Natural killer cell (primary cell): ENCODE data around the gene PGLYRP1. TPM values are rescaled to one million over a fixed set of nuclear protein-coding genes. Genes with fewer than 3 reads are reported as not detected.

Experiments used
- ATAC-seq, 3 donors: fragments of 150-1000 bp in 2 of 3; fragments of 200-7000 bp in 1 of 3; cut with Tn5 transposase; 1 replicate in 1 of 3; 2 replicates in 2 of 3; pipeline ENCODE4 v1.10.0; 2021; ENCODE audit warnings: mild to moderate bottlenecking in 2 of 3, moderate library complexity in 2 of 3
- DNase-seq, 2 donors: peaks; one replicate each; pipeline versions ENCODE4 v3.0.0 to v3.0.0-alpha.2; 2013 to 2021; ENCODE audit warnings: mixed read lengths in 1 of 2
- H3K27ac ChIP-seq: one replicate; pipeline ENCODE4 v1.5.1; 2013; ENCODE audit warnings: mild to moderate bottlenecking, low read length
- H3K27me3 ChIP-seq: one replicate; pipeline ENCODE4 v1.6.1; 2013; ENCODE audit warnings: low read length; ENCODE audit not compliant: control insufficient read depth, insufficient read depth
- H3K36me3 ChIP-seq: one replicate; pipeline ENCODE4 v1.6.1; 2013; ENCODE audit warnings: low read length; ENCODE audit not compliant: control insufficient read depth, insufficient read depth
- H3K4me1 ChIP-seq: one replicate; pipeline ENCODE4 v1.6.1; 2013; ENCODE audit warnings: low read length; ENCODE audit not compliant: control insufficient read depth, insufficient read depth
- H3K4me3 ChIP-seq: one replicate; pipeline ENCODE4 v1.5.1; 2013; ENCODE audit warnings: low read length
- H3K9me3 ChIP-seq: one replicate; pipeline ENCODE4 v1.6.1; 2013; ENCODE audit warnings: low read length; ENCODE audit not compliant: control insufficient read depth, insufficient read depth
- H3K27ac Mint-ChIP-seq, 2 donors: one replicate each; pipeline ENCODE4 v1.8.0; 2022; ENCODE audit warnings: mild to moderate bottlenecking in 2 of 2, mixed read lengths in 2 of 2, moderate library complexity in 1 of 2
- H3K27me3 Mint-ChIP-seq, 2 donors: one replicate each; pipeline ENCODE4 v1.8.0; 2022; ENCODE audit warnings: low read depth in 2 of 2, mixed read lengths in 2 of 2
- H3K36me3 Mint-ChIP-seq: one replicate; pipeline ENCODE4 v1.8.0; 2022; ENCODE audit warnings: mixed read lengths
- H3K4me1 Mint-ChIP-seq, 2 donors: one replicate each; pipeline ENCODE4 v1.8.0; 2022; ENCODE audit warnings: mixed read lengths in 2 of 2
- H3K4me3 Mint-ChIP-seq: one replicate; pipeline ENCODE4 v1.8.0; 2022; ENCODE audit warnings: mild to moderate bottlenecking, moderate library complexity, mixed read lengths
- H3K9me3 Mint-ChIP-seq, 2 donors: one replicate each; pipeline ENCODE4 v1.8.0; 2022; ENCODE audit warnings: mixed read lengths in 2 of 2
- WGBS: methylation state at CpG from one replicate; pipeline ENCODE4 v1.1.7; 2013; ENCODE audit warnings: missing lambda C conversion rate; ENCODE audit not compliant: insufficient coverage; 5-methylcytosine and 5-hydroxymethylcytosine counted together
- intact Hi-C: fragments of 100-400 bp; cut with micrococcal nuclease; formaldehyde crosslinking; loops from one replicate; pipeline ENCODE4 v1.14.2; 2022
- total RNA-seq, 4 donors: library from RNA; stranded (reverse); fragments of 120-200 nt in 1 of 4; gene quantifications; one replicate each; pipeline versions ENCODE4 v1.2.3 to v1.2.4, GENCODE V29; 2013 to 2022
- TF ChIP-seq, protein P1 (sequence below): fragments of 200-600 bp; IDR thresholded peaks from one replicate; pipeline ENCODE4 v1.8.0; 2022; ENCODE audit warnings: antibody characterized with exemption

The PGLYRP1 gene
- total RNA-seq, 3 donors from 2014 or later (not counting 1 experiment from before 2014, with no cell fraction given), result 0.55 TPM; not detected in 2

GRCh38 chr19:46014534-46014933, 8.3 kb downstream of the PGLYRP1 start:
- WGBS, result 55% methylated on average over 6 of the region's 8 CpGs
- H3K4me3 Mint-ChIP-seq, result peak overlapping the region; percentile 78
- intact Hi-C loops, result loop anchor here (10.0 kb wide), 1 partner anchor 240 kb away; no protein-coding TSS in a partner anchor

GRCh38 chr19:46009530-46010510, 13.0 kb downstream of the PGLYRP1 start:
- DNase-seq (peak; percentile 62 to 83), ATAC-seq (peak; percentile 76 to 82 (median 78))
- H3K4me1 ChIP-seq, result peaks cover 4% of the 10 kb centered on the region
- no peaks in the 10 kb centered on the region for H3K9me3 ChIP-seq
- no peaks in the 10 kb centered on the region for H3K9me3 Mint-ChIP-seq
- H3K36me3 ChIP-seq, result peaks cover 7% of the 10 kb centered on the region
- TF ChIP-seq, protein P1, sequence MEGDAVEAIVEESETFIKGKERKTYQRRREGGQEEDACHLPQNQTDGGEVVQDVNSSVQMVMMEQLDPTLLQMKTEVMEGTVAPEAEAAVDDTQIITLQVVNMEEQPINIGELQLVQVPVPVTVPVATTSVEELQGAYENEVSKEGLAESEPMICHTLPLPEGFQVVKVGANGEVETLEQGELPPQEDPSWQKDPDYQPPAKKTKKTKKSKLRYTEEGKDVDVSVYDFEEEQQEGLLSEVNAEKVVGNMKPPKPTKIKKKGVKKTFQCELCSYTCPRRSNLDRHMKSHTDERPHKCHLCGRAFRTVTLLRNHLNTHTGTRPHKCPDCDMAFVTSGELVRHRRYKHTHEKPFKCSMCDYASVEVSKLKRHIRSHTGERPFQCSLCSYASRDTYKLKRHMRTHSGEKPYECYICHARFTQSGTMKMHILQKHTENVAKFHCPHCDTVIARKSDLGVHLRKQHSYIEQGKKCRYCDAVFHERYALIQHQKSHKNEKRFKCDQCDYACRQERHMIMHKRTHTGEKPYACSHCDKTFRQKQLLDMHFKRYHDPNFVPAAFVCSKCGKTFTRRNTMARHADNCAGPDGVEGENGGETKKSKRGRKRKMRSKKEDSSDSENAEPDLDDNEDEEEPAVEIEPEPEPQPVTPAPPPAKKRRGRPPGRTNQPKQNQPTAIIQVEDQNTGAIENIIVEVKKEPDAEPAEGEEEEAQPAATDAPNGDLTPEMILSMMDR, result peak; percentile 82
- H3K27ac Mint-ChIP-seq, result no peak overlapping the region
- peaks cover 5 to 12% of the 10 kb centered on the region in 2 donors for H3K4me1 Mint-ChIP-seq
- no peak overlapping the region for H3K4me3 ChIP-seq
- no peak overlapping the region for H3K27ac ChIP-seq
- peaks cover 5% of the 10 kb centered on the region for H3K27me3 ChIP-seq
- intact Hi-C loops, result loop anchor here (10.0 kb wide), 1 partner anchor 235 kb away; no protein-coding TSS in a partner anchor
- 87% methylated on average over 26 of the region's 28 CpGs for WGBS
- peaks cover 0 to 5% of the 10 kb centered on the region in 2 donors for H3K27me3 Mint-ChIP-seq
- no peak overlapping the region for H3K4me3 Mint-ChIP-seq
- H3K36me3 Mint-ChIP-seq, result no peaks in the 10 kb centered on the region

More at GRCh38 chr19:46014534-46014933, 8.3 kb downstream of the PGLYRP1 start:
- Histone ChIP-seq H3K4me1 (peaks cover 24% of the 10 kb centered on the region), H3K9me3 (no peaks in the 10 kb centered on the region), H3K27me3 (peaks cover 5% of the 10 kb centered on the region), H3K27ac (no peak overlapping the region), H3K36me3 (no peaks in the 10 kb centered on the region), H3K4me3 (no peak overlapping the region)
- DNase-seq (no peak), ATAC-seq (no peak)
- H3K27ac Mint-ChIP-seq, result peak overlapping the region in 1 of 2 donors; percentile 57
- no peaks in the 10 kb centered on the region for H3K9me3 Mint-ChIP-seq
- H3K4me1 Mint-ChIP-seq, result peaks cover 12 to 30% of the 10 kb centered on the region in 2 donors
- H3K27me3 Mint-ChIP-seq, result peaks cover 0 to 9% of the 10 kb centered on the region in 2 donors
- H3K36me3 Mint-ChIP-seq, result no peaks in the 10 kb centered on the region
- TF ChIP-seq, protein P1, result no peak

- no peak for ATAC-seq
- Mint-ChIP-seq H3K4me3 (no peak overlapping the region), H3K36me3 (no peaks in the 10 kb centered on the region), H3K27me3 (no peaks in the 10 kb centered on the region), H3K27ac (no peak overlapping the region), H3K9me3 (no peaks in the 10 kb centered on the region), H3K4me1 (peaks cover 0 to 8% of the 10 kb centered on the region in 2 donors)
- Histone ChIP-seq H3K36me3 (peaks cover 11% of the 10 kb centered on the region), H3K4me1 (peaks cover under 1% of the 10 kb centered on the region), H3K9me3 (no peaks in the 10 kb centered on the region), H3K27me3 (no peaks in the 10 kb centered on the region), H3K27ac (no peak overlapping the region), H3K4me3 (no peak overlapping the region)
- DNase-seq, result no peak
- 98% methylated on average over 13 of the region's 13 CpGs for WGBS
- TF ChIP-seq, protein P1, result no peak
- intact Hi-C loops, result no loop called here
Measured at GRCh38 chr19:46006411-46006810, 16.4 kb downstream of the PGLYRP1 start.
